Measurements from ENCODE around the gene SUN3. TPM values are rescaled to one million over a fixed set of nuclear protein-coding genes. Genes with fewer than 3 reads are reported as not detected.
A peak's percentile ranks its signal among the peaks of the same experiment; 100 is the strongest.

SUN3 gene
- total and polyA plus RNA-seq, 10 of the 15 experiments (the other 5 are each of a cell fraction or from before 2014, with no cell fraction given), result 0.29 to 0.48 TPM; not detected in 8

DNA sequence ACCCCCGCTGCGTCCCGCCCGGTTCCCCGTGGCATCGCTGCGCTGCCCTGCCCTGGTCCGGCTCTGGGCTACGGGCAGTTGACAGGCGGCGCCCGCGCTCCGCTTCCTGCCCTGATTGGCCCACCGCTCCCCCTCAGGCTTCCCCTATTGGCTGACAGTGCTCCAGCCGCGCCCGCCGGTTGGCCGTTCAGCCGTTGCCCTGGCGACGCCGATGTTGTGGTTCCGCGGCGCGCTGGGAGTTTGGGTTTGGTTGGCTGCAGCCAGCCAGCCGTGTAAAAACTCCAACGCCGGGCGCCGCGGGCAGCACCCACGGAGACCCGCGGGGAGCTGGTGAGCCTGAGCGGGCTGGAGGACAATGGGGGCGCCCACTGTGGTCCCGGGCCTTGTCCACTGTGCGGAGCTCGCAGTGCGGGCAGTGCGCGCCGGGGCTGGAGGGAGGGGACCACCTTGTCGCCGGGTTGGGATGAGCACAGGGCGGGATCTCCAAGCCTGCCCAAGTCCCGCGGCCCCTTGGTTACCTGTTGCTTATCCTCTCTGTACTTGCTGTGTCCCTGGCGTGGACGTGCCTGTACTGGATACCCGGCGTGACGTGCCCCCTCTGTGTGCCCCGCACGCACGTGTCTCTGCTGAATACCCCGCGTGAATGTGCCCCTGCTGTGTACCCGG is 6.5 kb upstream of the SUN3 start, which contains the start of gene C7orf57:
TSS of gene C7orf57 (plus strand) at position 243 of the 666 bp plus-strand sequence. CDS start 766 bp downstream, outside the sequence.
- peak within 1 kb of the TSS; percentile 55; the same call in 1 of the 2 replicates for H3K4me2 ChIP-seq (ENCODE audit: control insufficient read depth, insufficient read depth)
- H4K20me1 ChIP-seq (ENCODE audit: control insufficient read depth, insufficient read depth), result no peaks in the 10 kb centered on the region
- WGBS (ENCODE audit: insufficient coverage, insufficient replicate concordance, low lambda C conversion rate, missing lambda C conversion rate), result 1% methylated on average over 41 of the region's 62 CpGs
- no peak within 1 kb of the TSS for H2AFZ ChIP-seq (ENCODE audit: control insufficient read depth, low read depth, low read length)
- ChIA-PET CTCF (no interaction called here), RAD21 (ENCODE audit: unreplicated experiment) (no interaction called here), POLR2A (no interaction called here), SMC1A (ENCODE audit: uncharacterized antibody, unreplicated experiment) (no interaction called here)
- no peaks in the 10 kb centered on the region for H3K9me3 ChIP-seq (replicated peaks; ENCODE audit: control insufficient read depth, insufficient read depth, low read length)
- FAIRE-seq (no peak), ATAC-seq (peak; percentile 90), DNase-seq (ENCODE audit: low read depth, low spot score) (no peak)
- H3K9ac ChIP-seq (ENCODE audit: control insufficient read depth, insufficient read depth, low read length), result no peak within 1 kb of the TSS
- intact Hi-C loops (cut with micrococcal nuclease; ENCODE audit: unreplicated experiment), result no loop called here
- in situ Hi-C loops (cut with MboI), result no loop called here
- H3K27me3 ChIP-seq (replicated peaks in 1 of 2; ENCODE audit: control insufficient read depth in 2 of 2, insufficient read depth in 2 of 2, low read length in 1 of 2), result peaks cover 8 to 9% of the 10 kb centered on the region in 2 experiments
- H3K36me3 ChIP-seq (ENCODE audit: control insufficient read depth in 2 of 2, insufficient read depth in 2 of 2, low read length in 1 of 2), result no peaks in the 10 kb centered on the region
- H3K4me3 ChIP-seq, result no peak within 1 kb of the TSS
- no peaks in the 10 kb centered on the region for H3K79me2 ChIP-seq (ENCODE audit: control insufficient read depth, insufficient read depth, low read length)
- no peak within 1 kb of the TSS for H3K27ac ChIP-seq (ENCODE audit: control insufficient read depth, insufficient read depth)
- TF ChIP-seq, protein P1, sequence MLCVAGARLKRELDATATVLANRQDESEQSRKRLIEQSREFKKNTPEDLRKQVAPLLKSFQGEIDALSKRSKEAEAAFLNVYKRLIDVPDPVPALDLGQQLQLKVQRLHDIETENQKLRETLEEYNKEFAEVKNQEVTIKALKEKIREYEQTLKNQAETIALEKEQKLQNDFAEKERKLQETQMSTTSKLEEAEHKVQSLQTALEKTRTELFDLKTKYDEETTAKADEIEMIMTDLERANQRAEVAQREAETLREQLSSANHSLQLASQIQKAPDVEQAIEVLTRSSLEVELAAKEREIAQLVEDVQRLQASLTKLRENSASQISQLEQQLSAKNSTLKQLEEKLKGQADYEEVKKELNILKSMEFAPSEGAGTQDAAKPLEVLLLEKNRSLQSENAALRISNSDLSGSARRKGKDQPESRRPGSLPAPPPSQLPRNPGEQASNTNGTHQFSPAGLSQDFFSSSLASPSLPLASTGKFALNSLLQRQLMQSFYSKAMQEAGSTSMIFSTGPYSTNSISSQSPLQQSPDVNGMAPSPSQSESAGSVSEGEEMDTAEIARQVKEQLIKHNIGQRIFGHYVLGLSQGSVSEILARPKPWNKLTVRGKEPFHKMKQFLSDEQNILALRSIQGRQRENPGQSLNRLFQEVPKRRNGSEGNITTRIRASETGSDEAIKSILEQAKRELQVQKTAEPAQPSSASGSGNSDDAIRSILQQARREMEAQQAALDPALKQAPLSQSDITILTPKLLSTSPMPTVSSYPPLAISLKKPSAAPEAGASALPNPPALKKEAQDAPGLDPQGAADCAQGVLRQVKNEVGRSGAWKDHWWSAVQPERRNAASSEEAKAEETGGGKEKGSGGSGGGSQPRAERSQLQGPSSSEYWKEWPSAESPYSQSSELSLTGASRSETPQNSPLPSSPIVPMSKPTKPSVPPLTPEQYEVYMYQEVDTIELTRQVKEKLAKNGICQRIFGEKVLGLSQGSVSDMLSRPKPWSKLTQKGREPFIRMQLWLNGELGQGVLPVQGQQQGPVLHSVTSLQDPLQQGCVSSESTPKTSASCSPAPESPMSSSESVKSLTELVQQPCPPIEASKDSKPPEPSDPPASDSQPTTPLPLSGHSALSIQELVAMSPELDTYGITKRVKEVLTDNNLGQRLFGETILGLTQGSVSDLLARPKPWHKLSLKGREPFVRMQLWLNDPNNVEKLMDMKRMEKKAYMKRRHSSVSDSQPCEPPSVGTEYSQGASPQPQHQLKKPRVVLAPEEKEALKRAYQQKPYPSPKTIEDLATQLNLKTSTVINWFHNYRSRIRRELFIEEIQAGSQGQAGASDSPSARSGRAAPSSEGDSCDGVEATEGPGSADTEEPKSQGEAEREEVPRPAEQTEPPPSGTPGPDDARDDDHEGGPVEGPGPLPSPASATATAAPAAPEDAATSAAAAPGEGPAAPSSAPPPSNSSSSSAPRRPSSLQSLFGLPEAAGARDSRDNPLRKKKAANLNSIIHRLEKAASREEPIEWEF (IDR thresholded peaks at IDR 0.05; ENCODE audit: insufficient replicate concordance, low read depth, low read length), result no peak
- no peak for TF ChIP-seq IKZF1 (conservative IDR thresholded peaks at IDR 0.05)
- TF ChIP-seq, protein P2, sequence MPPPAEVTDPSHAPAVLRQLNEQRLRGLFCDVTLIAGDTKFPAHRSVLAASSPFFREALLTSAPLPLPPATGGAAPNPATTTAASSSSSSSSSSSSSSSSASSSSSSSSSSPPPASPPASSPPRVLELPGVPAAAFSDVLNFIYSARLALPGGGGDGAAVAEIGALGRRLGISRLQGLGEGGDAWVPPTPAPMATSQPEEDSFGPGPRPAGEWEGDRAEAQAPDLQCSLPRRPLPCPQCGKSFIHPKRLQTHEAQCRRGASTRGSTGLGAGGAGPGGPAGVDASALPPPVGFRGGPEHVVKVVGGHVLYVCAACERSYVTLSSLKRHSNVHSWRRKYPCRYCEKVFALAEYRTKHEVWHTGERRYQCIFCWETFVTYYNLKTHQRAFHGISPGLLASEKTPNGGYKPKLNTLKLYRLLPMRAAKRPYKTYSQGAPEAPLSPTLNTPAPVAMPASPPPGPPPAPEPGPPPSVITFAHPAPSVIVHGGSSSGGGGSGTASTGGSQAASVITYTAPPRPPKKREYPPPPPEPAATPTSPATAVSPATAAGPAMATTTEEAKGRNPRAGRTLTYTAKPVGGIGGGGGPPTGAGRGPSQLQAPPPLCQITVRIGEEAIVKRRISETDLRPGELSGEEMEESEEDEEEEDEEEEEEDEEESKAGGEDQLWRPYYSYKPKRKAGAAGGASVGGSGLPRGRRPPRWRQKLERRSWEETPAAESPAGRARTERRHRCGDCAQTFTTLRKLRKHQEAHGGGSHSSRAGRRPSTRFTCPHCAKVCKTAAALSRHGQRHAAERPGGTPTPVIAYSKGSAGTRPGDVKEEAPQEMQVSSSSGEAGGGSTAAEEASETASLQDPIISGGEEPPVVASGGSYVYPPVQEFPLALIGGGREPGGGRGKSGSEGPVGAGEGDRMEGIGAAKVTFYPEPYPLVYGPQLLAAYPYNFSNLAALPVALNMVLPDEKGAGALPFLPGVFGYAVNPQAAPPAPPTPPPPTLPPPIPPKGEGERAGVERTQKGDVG (CRISPR knock-in tag; IDR thresholded peaks at IDR 0.05), result no peak
- TF ChIP-seq SP1 (IDR thresholded peaks at IDR 0.05; ENCODE audit: low read depth, low read length), result peak; percentile 78
- peak; percentile 22; the same call in 1 of the 2 replicates for TF ChIP-seq RUNX3 (IDR thresholded peaks at IDR 0.05; ENCODE audit: low read length)
- TF ChIP-seq, protein P3, sequence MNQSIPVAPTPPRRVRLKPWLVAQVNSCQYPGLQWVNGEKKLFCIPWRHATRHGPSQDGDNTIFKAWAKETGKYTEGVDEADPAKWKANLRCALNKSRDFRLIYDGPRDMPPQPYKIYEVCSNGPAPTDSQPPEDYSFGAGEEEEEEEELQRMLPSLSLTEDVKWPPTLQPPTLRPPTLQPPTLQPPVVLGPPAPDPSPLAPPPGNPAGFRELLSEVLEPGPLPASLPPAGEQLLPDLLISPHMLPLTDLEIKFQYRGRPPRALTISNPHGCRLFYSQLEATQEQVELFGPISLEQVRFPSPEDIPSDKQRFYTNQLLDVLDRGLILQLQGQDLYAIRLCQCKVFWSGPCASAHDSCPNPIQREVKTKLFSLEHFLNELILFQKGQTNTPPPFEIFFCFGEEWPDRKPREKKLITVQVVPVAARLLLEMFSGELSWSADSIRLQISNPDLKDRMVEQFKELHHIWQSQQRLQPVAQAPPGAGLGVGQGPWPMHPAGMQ (IDR thresholded peaks at IDR 0.05; ENCODE audit: borderline replicate concordance), result no peak
- peak; percentile 46 for TF ChIP-seq SUZ12 (IDR thresholded peaks at IDR 0.05; ENCODE audit: unreplicated experiment)
- no peak for TF ChIP-seq SPI1 (IDR thresholded peaks at IDR 0.05; ENCODE audit: borderline replicate concordance, insufficient read depth, low read depth, low read length)
- TF ChIP-seq FOS (IDR thresholded peaks at IDR 0.05; ENCODE audit: borderline replicate concordance, extremely low read depth, insufficient read length), result peak; percentile 57
- peak; percentile 84 for TF ChIP-seq NFYB (IDR thresholded peaks at IDR 0.05; ENCODE audit: insufficient read depth, low read depth, low read length)
- peaks cover 3% of the 10 kb centered on the region; the same call in 1 of the 2 replicates for H3K4me1 ChIP-seq (ENCODE audit: control insufficient read depth, insufficient read depth, low read length)
- no TSS peak for BruUV-seq (replicated peaks)

All from GM12878 (cell line).